ENCODE measurements around the gene C17orf100.
"Not testable (repeated sequence)": the region's sequence is repeated elsewhere in the genome, so short reads cannot be mapped to it uniquely, and the experiment has no call there.

C17orf100 gene

GRCh38 chr17:6641247-6641863 is 10.2 kb upstream of the C17orf100 start:
- no peak for DNase-seq (ENCODE audit: low read depth in 2 of 2)

GRCh38 chr17:6642592-6642991 is 9.0 kb upstream of the C17orf100 start:
- DNase-seq (ENCODE audit: low read depth in 2 of 2), result no peak

GRCh38 chr17:6643451-6644125 is 8.0 kb upstream of the C17orf100 start:
- DNase-seq (ENCODE audit: low read depth in 2 of 2), result no peak

- DNase-seq (ENCODE audit: low read depth in 2 of 2), result no peak
Observed at GRCh38 chr17:6648181-6648580, 3.4 kb upstream of the C17orf100 start.

GRCh38 chr17:6651919-6652452 is 424 bp downstream of the C17orf100 start:
- no peak for DNase-seq (ENCODE audit: low read depth in 2 of 2)

GRCh38 chr17:6654841-6655731 is 3.5 kb downstream of the C17orf100 start:
- no peak for DNase-seq (ENCODE audit: low read depth in 2 of 2)

- not testable (repeated sequence) for DNase-seq (ENCODE audit: low read depth in 2 of 2)
Observed at GRCh38 chr17:6655732-6656361, 4.3 kb downstream of the C17orf100 start.

GRCh38 chr17:6656797-6657632 is 5.5 kb downstream of the C17orf100 start:
- not testable (repeated sequence) for DNase-seq (ENCODE audit: low read depth in 2 of 2)

GRCh38 chr17:6657633-6658287 is 6.2 kb downstream of the C17orf100 start:
- DNase-seq (ENCODE audit: low read depth in 2 of 2), result no peak

- DNase-seq (ENCODE audit: low read depth in 2 of 2), result not testable (repeated sequence)
Observed at GRCh38 chr17:6658411-6658810, 6.8 kb downstream of the C17orf100 start.

- no peak for DNase-seq (ENCODE audit: low read depth in 2 of 2)
Observed at GRCh38 chr17:6660101-6660500, 8.5 kb downstream of the C17orf100 start.

GRCh38 chr17:6660805-6661463 is 9.4 kb downstream of the C17orf100 start:
- no peak for DNase-seq (ENCODE audit: low read depth in 2 of 2)

- DNase-seq (ENCODE audit: low read depth in 2 of 2), result no peak
Observed at GRCh38 chr17:6661464-6661848, 9.9 kb downstream of the C17orf100 start.

- DNase-seq (ENCODE audit: low read depth in 2 of 2), result not testable (repeated sequence)
Observed at GRCh38 chr17:6663200-6663599, 11.6 kb downstream of the C17orf100 start.

- no peak for DNase-seq (ENCODE audit: low read depth in 2 of 2)
Observed at GRCh38 chr17:6666077-6666521, 14.5 kb downstream of the C17orf100 start.

GRCh38 chr17:6666557-6666956 is 15.0 kb downstream of the C17orf100 start:
- no peak for DNase-seq (ENCODE audit: low read depth in 2 of 2)

- no peak for DNase-seq (ENCODE audit: low read depth in 2 of 2)
Observed at GRCh38 chr17:6667516-6667915, 16.0 kb downstream of the C17orf100 start.

- no peak for DNase-seq (ENCODE audit: low read depth in 2 of 2)
Observed at GRCh38 chr17:6668219-6668618, 16.7 kb downstream of the C17orf100 start.

GRCh38 chr17:6668727-6669425 is 17.3 kb downstream of the C17orf100 start:
- DNase-seq (ENCODE audit: low read depth in 2 of 2), result no peak
